Esophagus squamous epithelium (tissue), 4 donors: ENCODE measurements around the gene KLK14.

Experiments used
- POLR2A ChIP-seq, 4 donors: fragments of 450-650 bp; IDR thresholded peaks; one replicate each; pipeline ENCODE4 v1.6.1; 2017; ENCODE audit warnings: antibody characterized with exemption in 4 of 4, mild to moderate bottlenecking in 4 of 4, moderate library complexity in 3 of 4
- TF ChIP-seq, protein P1 (sequence below), 6 experiments: fragments of 450-650 bp in 4 of 6; fragments of 200-600 bp in 2 of 6; sonication (generic) in 2 of 6; IDR thresholded peaks; one replicate each; pipeline ENCODE4 v1.5.1; 2016 to 2019; ENCODE audit warnings: antibody characterized with exemption in 6 of 6, mild to moderate bottlenecking in 4 of 6, moderate library complexity in 4 of 6

DNA sequence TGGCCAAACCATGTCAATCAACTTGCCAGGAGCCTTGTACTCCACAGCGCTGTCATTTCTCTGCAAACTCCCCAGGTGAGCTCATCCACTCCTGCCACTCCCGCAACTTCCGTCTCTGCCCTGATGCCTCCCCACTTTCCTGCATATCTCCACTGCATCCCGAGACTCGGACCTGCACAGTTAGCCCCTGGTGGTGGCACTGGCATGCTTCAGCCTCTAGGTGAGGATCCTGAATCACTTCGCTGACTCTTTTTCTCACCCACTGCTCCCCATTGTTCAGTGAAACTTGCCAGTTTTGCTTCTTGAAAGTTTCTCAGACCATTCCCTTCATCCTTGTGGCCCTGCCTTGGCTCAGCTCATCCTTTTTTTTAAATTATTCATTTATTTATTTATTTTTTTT is 28.9 kb upstream of the KLK14 start:
- no peak for TF ChIP-seq POLR2A (IDR thresholded peaks at IDR 0.05)
- TF ChIP-seq, protein P1, sequence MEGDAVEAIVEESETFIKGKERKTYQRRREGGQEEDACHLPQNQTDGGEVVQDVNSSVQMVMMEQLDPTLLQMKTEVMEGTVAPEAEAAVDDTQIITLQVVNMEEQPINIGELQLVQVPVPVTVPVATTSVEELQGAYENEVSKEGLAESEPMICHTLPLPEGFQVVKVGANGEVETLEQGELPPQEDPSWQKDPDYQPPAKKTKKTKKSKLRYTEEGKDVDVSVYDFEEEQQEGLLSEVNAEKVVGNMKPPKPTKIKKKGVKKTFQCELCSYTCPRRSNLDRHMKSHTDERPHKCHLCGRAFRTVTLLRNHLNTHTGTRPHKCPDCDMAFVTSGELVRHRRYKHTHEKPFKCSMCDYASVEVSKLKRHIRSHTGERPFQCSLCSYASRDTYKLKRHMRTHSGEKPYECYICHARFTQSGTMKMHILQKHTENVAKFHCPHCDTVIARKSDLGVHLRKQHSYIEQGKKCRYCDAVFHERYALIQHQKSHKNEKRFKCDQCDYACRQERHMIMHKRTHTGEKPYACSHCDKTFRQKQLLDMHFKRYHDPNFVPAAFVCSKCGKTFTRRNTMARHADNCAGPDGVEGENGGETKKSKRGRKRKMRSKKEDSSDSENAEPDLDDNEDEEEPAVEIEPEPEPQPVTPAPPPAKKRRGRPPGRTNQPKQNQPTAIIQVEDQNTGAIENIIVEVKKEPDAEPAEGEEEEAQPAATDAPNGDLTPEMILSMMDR (IDR thresholded peaks at IDR 0.05), result peak in 2 of 6 experiments; percentile 22 to 57
